GM12874 (cell line): ENCODE measurements around the gene DHRS11.

Source experiments
- CTCF ChIP-seq: IDR thresholded peaks from 2 replicates; pipeline ENCODE4 v1.5.1; 2011; ENCODE audit warnings: low read depth, mild to moderate bottlenecking, control low read depth, low read length, moderate library complexity; ENCODE audit not compliant: insufficient read depth

DHRS11 gene

GRCh38 chr17:36611345-36612072 is 19.8 kb downstream of the DHRS11 start:
- TF ChIP-seq CTCF, result no peak

- no peak for TF ChIP-seq CTCF
These were observed 20.6 kb downstream of the DHRS11 start for GRCh38 chr17:36612323-36612722.

- TF ChIP-seq CTCF, result no peak
These were observed 21.5 kb downstream of the DHRS11 start for GRCh38 chr17:36613155-36613554.

GRCh38 chr17:36614081-36614480 is 22.4 kb downstream of the DHRS11 start:
- TF ChIP-seq CTCF, result no peak

GRCh38 chr17:36614933-36615332 is 23.3 kb downstream of the DHRS11 start:
- no peak for TF ChIP-seq CTCF

- no peak for TF ChIP-seq CTCF
These were observed 24.7 kb downstream of the DHRS11 start for GRCh38 chr17:36616061-36617029.

- TF ChIP-seq CTCF, result no peak
These were observed 26.1 kb downstream of the DHRS11 start for GRCh38 chr17:36617773-36618172.
